RWPE1 (cell line): Measurements from ENCODE around the gene SSH2.
"Not testable (repeated sequence)": the region's sequence is repeated elsewhere in the genome, so short reads cannot be mapped to it uniquely, and the experiment has no call there.

Experiments
- CTCF ChIA-PET: fragments of 350-600 bp; sonication (Branson Sonifier 250); formaldehyde crosslinking; extraction: SDS; loops from one replicate; lab custom pipeline; 2021; lab: Yijun Ruan, JAX
- POLR2A ChIA-PET: fragments of 400-600 bp; formaldehyde crosslinking; extraction: SDS; loops from one replicate; lab custom pipeline; 2020; ENCODE audit warnings: antibody characterized with exemption; ENCODE audit not compliant: low non-redundant PET; lab: Yijun Ruan, JAX
- DNase-seq: peaks from one replicate; pipeline ENCODE4 v3.0.0; 2012; ENCODE audit warnings: low spot score
- H3K27ac ChIP-seq: fragments of 450-650 bp; 2 replicates; pipeline ENCODE4 v1.5.1; 2017
- TF ChIP-seq, protein P1 (sequence below): fragments of 450-650 bp; conservative IDR thresholded peaks from 2 replicates; pipeline ENCODE4 v1.5.1; 2017; ENCODE audit warnings: low read depth, mild to moderate bottlenecking

Gene SSH2

DNA sequence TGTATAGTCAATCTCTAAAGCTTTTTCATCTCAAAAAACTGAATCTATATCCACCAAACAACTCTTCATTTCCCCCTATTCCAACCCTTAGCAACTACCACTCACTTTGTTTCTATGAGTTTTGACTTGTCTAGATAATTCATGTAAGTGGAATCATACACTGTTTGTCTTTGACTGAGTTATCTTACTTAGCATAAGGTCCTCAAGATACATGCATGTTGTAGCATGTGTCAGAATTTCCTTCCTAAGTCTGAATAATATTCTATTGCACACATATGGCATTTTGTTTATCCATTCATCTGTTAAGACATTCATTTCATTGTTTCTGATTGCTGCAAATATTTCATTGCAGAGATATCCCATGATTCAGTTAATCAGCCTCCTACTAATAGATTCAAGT is 72.2 kb downstream of the SSH2 start:
- ChIA-PET POLR2A (no interaction called here), CTCF (no interaction called here)
- no peak overlapping the region for H3K27ac ChIP-seq
- no peak for DNase-seq
- TF ChIP-seq, protein P1, sequence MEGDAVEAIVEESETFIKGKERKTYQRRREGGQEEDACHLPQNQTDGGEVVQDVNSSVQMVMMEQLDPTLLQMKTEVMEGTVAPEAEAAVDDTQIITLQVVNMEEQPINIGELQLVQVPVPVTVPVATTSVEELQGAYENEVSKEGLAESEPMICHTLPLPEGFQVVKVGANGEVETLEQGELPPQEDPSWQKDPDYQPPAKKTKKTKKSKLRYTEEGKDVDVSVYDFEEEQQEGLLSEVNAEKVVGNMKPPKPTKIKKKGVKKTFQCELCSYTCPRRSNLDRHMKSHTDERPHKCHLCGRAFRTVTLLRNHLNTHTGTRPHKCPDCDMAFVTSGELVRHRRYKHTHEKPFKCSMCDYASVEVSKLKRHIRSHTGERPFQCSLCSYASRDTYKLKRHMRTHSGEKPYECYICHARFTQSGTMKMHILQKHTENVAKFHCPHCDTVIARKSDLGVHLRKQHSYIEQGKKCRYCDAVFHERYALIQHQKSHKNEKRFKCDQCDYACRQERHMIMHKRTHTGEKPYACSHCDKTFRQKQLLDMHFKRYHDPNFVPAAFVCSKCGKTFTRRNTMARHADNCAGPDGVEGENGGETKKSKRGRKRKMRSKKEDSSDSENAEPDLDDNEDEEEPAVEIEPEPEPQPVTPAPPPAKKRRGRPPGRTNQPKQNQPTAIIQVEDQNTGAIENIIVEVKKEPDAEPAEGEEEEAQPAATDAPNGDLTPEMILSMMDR: no peak

GRCh38 chr17:29857105-29857504 is 72.9 kb downstream of the SSH2 start:
- POLR2A ChIA-PET, CTCF ChIA-PET, DNase-seq, H3K27ac ChIP-seq: not testable (repeated sequence)

DNA sequence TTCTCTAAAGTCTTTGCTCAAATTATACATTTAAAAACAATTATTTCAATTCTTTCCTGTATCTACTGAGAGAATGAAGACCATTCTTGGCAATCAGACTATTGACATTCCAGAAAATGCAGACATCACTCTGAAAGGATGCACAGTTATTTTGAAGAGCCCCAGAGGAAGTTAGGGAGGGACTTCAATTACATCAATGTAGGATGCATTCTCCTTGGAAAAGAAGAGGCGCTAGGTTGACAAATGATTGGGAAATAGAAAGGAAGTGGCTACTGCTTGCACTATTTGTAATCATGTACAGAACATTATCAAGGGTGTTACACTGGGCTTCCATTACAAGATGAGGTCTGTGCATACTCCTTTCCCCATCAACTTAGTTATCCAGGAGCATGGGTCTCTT is 74.3 kb downstream of the SSH2 start:
- no peak for DNase-seq
- H3K27ac ChIP-seq: no peak overlapping the region
- TF ChIP-seq, protein P1: no peak
- ChIA-PET CTCF (no interaction called here), POLR2A (no interaction called here)

DNA sequence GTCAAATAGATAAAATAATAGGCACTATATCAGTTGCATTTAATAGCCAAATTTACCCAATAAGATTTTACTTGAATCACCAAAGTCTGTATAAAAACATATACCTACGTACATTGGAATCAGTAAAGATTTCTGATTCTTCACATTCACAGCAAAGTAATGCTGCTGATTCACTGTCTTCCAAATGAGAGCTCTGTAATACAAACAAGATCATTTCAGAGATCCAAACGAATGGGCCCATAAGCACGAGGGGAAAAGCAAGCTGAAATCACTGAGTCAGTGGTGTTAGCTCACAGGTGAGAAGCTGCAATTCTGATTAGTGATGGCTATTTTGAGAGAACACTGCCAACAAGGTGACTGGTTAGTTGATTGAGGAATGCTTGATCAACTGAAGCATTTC is 81.3 kb downstream of the SSH2 start:
- CTCF ChIA-PET: no interaction called here
- no peak overlapping the region for H3K27ac ChIP-seq
- POLR2A ChIA-PET: no interaction called here
- TF ChIP-seq, protein P1: no peak
- no peak for DNase-seq

DNA sequence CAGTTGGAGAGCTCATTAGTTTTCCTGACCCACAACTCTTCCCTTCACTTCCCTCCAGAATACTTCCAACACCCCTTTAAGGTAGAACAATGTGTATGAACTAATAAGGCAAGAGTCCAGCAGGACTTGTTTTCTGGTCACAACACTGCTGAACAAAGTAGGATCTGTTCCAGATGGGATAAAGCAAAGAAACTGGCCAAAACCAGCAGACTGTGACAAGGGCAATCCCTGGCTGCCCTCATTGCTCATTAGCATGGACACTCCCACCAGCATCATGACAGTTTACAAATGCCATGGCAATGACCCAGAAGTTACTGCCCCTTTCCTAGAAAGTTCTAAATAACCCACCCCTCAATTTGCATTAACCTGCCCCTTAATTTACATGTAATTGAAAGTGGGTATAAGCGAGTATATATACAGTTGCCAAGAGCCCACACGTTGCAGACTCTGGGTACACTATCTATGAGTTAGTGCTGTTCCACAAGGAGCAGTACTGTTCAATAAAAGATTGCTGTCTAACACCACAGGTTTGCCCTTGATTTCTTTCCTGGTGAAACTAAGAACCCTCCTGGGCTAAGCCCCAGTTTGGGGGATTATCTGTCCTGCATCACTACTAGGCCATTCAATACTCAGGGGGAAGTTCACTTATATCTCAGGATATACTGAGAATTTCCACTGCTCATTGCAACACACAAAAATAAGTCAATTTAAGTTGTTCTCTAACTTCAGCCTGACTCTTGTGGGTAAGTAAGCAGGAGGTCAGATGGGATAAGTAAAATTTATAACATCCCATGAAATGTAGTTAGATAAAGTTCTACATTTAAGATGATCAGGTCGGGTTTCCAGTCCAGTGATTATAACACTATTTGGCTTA is 82.3 kb downstream of the SSH2 start:
- TF ChIP-seq, protein P1: no peak
- CTCF ChIA-PET: no interaction called here

GRCh38 chr17:29847118-29847517 is 82.9 kb downstream of the SSH2 start:
- TF ChIP-seq, protein P1: no peak
- POLR2A ChIA-PET: no interaction called here
- CTCF ChIA-PET: no interaction called here

More for the DNA sequence above, 82.3 kb downstream of the SSH2 start:
- no peak overlapping the region for H3K27ac ChIP-seq
- no peak for DNase-seq
- POLR2A ChIA-PET: no interaction called here

GRCh38 chr17:29846298-29846697 is 83.7 kb downstream of the SSH2 start:
- CTCF ChIA-PET: no interaction called here

More at GRCh38 chr17:29847118-29847517, 82.9 kb downstream of the SSH2 start:
- H3K27ac ChIP-seq: no peak overlapping the region
- no peak for DNase-seq

More at GRCh38 chr17:29846298-29846697, 83.7 kb downstream of the SSH2 start:
- no peak overlapping the region for H3K27ac ChIP-seq
- POLR2A ChIA-PET: interaction anchor here (0.7 kb wide), 1 partner anchor 153 kb away, joined by 4 read pairs; no protein-coding TSS in a partner anchor
- TF ChIP-seq, protein P1: no peak
- no peak for DNase-seq
